ENCODE data around the gene COL19A1.

DNA sequence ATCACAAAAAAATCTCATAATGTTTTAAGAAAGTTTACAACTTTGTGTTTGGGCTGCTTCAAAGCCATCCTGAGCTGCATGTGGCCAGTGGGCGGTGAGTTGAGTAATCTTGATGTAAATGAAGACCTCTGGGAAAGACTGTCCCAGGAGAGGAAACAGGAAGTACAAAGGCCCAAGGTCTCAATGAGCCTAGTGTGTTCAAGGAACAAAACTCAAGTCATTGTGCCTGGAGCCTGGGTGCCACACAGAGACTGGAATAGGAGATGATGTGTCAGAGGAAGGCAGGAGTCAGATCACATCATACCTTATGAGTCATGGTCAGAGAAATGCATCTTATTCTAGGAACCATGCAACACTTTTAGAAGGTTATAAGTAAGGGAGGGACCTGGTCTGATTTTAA is 51.5 kb downstream of the COL19A1 start:
- TF ChIP-seq, protein P1, sequence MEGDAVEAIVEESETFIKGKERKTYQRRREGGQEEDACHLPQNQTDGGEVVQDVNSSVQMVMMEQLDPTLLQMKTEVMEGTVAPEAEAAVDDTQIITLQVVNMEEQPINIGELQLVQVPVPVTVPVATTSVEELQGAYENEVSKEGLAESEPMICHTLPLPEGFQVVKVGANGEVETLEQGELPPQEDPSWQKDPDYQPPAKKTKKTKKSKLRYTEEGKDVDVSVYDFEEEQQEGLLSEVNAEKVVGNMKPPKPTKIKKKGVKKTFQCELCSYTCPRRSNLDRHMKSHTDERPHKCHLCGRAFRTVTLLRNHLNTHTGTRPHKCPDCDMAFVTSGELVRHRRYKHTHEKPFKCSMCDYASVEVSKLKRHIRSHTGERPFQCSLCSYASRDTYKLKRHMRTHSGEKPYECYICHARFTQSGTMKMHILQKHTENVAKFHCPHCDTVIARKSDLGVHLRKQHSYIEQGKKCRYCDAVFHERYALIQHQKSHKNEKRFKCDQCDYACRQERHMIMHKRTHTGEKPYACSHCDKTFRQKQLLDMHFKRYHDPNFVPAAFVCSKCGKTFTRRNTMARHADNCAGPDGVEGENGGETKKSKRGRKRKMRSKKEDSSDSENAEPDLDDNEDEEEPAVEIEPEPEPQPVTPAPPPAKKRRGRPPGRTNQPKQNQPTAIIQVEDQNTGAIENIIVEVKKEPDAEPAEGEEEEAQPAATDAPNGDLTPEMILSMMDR (IDR thresholded peaks at IDR 0.05): no peak
- no peak for TF ChIP-seq POLR2A (IDR thresholded peaks at IDR 0.05)

All from prostate gland (tissue), 2 donors.